ENCODE data around the gene USP11.

The USP11 gene

GRCh38 chrX:47206316-47206715 is 26.5 kb upstream of the USP11 start:
- no peak for DNase-seq

DNA sequence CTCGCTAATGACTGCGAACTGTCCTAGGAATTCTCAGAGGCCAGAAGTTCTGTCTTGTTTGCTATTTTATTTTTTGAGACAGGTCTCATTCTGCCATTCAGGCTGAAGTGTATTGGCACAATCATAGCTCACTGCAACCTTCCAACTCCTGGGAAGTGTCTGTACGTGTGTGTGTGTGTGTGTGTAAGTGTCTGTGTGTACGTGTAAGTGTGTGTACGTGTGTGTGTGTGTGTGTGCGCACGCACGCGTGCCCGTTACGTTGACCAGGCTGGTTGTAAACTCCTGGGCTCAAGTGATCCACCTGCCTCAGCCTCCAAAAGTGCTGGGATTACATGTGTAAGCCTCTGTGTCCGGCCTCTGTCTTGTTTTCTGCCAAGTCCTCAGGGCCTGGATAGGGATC is 24.7 kb upstream of the USP11 start:
- no peak for DNase-seq

DNA sequence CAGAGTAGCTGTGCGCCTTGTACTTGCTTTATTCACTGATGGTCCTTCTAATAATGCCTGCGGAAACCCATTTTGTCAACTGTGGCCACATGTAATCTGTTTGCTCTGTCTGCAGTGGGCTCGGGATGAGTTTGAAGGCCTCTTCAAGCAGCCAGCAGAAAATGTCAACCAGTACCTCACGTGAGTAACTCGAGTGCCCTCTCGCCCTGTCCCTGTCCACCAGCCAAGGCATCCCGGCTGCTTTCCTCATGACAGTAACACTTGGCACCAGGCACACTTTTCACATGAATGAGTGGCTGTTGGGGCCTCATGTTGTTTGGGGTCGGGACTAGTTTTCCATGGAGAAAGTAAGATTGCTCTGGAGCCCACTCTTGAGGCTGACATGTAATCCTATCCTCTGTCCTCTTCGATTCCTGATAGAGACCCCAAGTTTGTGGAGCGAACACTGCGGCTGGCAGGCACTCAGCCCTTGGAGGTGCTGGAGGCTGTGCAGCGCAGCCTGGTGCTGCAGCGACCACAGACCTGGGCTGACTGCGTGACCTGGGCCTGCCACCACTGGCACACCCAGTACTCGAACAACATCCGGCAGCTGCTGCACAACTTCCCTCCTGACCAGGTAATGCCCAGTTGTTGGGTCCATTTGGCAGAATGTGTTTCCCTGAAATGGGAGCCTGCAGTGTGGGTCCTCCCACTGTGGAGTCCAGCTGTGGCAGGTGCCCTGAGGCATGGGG is 23.1 kb upstream of the USP11 start:
- no peak for DNase-seq

DNA sequence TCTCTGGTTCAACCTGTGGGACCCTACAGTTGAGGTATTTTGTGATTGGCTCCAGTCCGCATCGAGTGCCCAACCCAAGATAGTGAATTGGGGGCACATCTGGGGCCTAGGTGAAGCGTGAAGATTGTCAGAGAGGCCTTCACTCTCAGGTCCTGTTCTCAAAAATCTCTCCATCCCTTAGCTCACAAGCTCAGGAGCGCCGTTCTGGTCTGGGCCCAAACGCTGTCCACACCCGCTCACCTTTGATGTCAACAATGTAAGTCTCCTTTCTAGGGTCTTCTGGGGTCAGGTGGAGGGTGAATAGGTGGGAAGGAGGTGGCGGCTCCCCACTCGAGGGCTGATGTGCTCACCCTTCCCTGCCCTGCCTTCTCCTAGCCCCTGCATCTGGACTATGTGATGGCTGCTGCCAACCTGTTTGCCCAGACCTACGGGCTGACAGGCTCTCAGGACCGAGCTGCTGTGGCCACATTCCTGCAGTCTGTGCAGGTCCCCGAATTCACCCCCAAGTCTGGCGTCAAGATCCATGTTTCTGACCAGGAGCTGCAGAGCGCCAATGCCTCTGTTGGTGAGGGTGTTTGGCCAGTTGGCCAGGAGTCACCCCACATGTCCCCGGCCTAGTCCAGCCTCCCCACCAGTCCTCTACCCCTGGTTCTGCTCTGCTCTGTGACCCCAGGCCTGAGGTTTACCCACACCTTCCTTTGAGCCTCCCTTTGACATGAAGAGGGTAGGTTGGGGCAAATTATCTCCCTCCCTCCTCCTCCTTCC is 22.0 kb upstream of the USP11 start:
- no peak for DNase-seq

GRCh38 chrX:47212381-47213293 is 20.2 kb upstream of the USP11 start:
- DNase-seq = no peak

DNA sequence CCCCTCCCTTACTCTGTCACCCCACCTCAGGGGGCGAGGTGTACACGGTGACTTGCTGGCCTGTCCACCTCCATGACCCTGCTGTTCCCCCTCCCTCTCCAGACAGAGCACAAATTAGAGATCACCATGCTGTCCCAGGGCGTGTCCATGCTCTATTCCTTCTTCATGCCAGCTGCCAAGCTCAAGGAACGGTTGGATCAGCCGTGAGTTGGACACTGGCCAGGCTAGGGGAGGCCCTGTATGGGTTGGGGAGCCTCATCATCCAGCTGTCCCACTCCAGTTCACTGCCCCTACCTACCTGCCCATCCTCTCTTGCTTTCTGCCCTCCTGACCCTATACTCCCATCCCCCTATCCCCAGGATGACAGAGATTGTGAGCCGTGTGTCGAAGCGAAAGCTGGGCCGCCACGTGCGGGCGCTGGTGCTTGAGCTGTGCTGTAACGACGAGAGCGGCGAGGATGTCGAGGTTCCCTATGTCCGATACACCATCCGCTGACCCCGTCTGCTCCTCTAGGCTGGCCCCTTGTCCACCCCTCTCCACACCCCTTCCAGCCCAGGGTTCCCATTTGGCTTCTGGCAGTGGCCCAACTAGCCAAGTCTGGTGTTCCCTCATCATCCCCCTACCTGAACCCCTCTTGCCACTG is 18.3 kb upstream of the USP11 start:
- no peak for DNase-seq

GRCh38 chrX:47215291-47215900 is 17.4 kb upstream of the USP11 start:
- DNase-seq = no peak

DNA sequence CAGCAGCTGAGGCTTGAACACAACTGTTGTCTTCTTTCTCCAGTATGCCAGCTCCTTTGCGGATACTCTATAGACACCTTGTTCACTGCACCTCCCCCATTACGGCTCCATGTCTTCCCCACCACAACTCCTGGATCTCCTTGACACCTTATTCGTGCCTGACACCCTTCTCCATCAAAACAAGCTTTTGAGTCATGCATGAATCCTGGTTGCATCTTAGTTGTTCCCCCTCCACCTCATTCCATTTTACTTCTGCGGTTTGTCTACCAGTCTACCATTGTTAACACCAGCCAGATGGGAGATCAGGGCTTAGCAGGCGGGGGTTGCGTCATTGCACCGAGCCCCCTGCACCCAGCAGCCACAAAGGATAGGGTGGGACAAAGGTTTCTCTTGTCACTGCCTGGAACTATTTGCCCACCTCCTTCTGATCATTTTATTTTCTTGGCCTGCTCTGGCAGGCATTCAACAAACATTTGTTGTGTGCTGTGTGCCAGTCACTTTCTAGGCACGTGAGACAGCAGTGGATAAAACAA is 16.4 kb upstream of the USP11 start:
- no peak for DNase-seq

DNA sequence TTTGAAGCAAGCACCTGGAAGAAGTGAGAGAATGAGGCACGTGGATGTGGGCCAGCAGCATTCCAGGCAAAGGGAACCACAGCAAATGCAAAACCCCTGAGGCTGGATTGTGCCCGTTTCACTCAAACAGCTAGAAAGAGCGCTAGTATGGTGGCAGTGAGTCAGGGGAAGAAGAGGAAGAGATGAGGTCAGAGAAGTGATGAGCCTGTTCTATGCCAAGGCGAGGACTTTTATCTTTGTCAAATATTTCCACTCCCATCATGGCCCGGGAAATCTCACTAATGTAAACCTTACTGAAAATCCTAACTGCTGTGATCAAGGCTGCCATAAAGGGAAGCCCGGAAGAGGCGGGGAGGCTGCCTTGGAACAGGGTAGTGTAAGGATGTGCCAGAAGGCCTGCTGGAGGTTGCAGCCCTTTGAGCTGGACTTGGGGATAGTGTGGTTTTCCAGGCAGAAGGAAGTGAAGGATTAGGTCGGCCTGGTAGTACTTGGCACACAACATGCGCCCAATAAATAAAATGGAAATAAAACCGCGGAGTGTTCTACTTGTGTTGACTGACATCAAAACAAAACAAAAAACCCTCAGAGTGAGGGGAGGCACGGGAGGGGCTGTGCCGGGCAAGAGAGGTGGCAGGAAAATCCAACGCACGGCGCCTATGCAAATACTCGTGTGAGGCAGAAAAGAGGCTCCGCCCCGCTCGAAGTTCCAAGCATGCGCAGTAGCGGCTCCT is 15.5 kb upstream of the USP11 start:
- DNase-seq = peak; percentile 29

GRCh38 chrX:47217852-47218279 is 14.9 kb upstream of the USP11 start:
- peak; percentile 99 for DNase-seq

GRCh38 chrX:47218280-47218919 is 14.4 kb upstream of the USP11 start, which contains the start of gene CDK16:
Gene CDK16 (plus strand): TSS chrX:47218681. CDS start chrX:47223558, 4,877 bp downstream.
- DNase-seq = peak; percentile 84

DNA sequence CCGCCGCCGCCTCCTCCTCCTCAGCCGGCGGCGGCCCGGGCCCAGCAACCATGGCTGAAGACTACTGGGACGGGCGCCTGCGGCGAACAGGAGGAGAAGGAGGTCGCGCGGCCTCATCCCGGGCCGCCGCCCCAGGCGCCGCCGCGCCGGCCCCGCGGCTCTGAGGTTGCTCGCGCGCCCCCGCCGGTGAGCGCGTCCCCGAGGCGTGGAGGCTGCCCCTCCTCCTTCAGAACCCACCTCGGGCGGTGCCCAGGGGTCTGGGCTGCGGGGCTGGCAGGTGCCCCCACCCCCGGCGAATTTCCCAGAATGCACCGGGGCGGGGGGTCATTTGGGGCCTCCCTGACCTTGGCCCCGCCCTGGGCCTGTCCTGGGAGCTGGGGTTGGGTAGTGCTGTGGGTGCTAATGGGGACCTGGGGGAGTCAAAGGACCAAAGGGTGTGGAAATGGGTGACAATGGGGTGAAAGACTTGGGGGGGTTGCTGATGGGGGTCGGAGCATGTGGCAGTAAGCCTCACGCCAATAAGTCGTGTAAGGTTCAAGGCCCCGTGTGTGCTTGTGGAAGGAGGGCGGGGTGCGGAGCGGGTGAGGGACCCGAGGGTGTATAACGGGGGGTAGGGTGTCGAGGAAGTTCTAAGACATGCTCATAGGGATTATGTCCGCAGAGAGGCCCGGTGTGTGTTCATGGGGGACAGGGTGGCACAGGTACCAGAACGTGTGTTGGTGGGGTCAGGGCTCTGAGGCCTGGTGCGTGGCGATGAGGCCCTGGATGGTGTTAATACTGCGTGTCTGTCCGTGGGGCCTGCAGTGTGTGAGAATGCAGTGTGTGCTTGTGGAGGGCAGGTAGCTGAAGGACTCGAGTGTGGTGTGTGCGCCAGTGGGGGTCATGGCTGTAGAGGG is 13.6 kb upstream of the USP11 start:
- DNase-seq = peak; percentile 51

DNA sequence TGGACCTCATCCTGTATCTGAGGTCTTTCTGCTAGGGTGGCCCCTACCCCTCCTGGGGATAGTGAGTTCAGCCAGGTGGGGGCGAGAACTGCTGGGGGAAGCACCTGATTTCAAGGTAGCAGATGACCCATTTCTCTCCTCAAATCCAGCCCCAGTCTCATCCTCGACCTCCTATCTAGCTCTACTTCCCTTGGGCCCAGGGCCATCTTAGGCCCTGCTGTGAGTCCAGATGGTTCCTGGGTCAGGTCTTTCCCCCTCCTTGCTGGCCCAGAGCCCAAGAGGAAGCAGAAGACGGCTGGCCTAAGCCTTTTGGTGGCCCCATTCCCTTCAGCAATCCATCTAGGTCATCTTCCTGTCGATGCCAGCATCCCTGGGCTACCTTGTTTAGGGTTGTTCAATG is 11.1 kb upstream of the USP11 start:
- DNase-seq = no peak

DNA sequence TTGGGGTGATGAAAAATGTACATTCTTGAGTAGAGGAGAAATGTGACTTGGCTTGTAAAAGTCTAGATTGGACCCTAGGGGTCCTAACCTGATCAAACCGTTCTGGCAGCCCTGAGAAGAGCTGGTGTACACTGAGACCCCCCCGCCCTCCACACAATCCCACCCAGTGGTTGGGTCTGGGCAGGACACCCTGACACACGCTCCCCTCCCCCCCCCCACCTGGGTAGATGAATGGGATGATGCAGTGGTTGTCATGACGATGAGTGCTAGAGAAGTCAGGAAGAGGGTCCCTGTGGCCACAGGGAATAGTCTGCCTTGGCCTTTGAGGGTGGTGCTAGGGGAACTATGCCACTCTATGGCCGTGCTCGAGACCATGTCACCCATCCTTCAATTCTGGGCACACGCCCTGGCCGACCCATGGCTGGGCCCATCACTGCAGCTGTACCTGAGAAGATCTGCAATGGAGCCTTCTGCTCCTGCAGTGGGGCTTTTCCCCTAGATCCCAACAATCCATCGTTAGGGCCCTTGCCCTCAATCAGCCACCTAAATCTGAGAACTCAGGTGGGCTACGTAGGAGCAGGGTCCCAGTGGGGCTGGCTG is 10.0 kb upstream of the USP11 start:
- no peak for DNase-seq

GRCh38 chrX:47223476-47224250 is 9.1 kb upstream of the USP11 start:
- no peak for DNase-seq

DNA sequence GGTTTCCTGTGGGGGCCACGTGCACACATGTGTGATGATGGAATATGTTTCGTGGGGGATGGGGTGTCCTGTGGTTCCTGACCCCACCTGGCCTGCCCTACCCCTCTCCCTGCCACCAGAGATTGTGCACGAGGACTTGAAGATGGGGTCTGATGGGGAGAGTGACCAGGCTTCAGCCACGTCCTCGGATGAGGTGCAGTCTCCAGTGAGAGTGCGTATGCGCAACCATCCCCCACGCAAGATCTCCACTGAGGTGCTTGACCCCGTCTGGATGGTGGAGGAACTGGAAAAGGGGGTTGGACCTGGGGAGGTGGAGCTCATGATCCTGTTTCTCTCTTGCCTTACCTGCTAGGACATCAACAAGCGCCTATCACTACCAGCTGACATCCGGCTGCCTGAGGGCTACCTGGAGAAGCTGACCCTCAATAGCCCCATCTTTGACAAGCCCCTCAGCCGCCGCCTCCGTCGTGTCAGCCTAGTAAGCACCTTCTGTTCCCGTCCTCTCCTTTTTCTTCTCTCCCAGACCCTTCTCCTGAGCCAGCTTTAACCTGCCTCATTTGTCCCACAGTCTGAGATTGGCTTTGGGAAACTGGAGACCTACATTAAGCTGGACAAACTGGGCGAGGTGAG is 8.4 kb upstream of the USP11 start:
- no peak for DNase-seq

- DNase-seq = no peak
Observed at GRCh38 chrX:47224896-47225290, 7.9 kb upstream of the USP11 start.

DNA sequence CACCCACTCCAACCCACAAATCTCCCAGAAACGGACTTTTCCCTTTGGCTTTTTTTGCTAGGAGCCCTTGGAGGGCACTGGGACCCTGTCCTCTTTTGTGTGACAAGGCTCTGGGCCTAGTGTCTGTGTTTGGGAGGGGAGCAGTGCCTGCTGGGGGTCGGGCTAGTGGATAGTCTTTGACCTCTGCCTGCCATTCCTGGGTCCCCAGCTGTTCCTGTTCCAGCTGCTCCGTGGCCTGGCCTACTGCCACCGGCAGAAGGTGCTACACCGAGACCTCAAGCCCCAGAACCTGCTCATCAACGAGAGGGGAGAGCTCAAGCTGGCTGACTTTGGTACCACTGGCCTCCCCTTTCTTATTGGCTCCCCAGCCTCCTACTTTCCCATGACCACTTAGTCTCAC is 6.7 kb upstream of the USP11 start:
- DNase-seq = no peak

All from CD4-positive, alpha-beta T cell treated with Interleukin-17A for 4 hours (primary cell).